Fibroblast of skin of left biceps (primary cell): Measurements from ENCODE around the gene SLC47A1.
A peak's percentile ranks its signal among the peaks of the same experiment; 100 is the strongest.
"Not testable (repeated sequence)": the region's sequence is repeated elsewhere in the genome, so short reads cannot be mapped to it uniquely, and the experiment has no call there.

ENCODE experiments used
- DNase-seq, 2 experiments: peaks; one replicate each; pipeline ENCODE4 v3.0.0-alpha.2; 2013; ENCODE audit warnings: low read depth in 2 of 2

Gene SLC47A1, protein sequence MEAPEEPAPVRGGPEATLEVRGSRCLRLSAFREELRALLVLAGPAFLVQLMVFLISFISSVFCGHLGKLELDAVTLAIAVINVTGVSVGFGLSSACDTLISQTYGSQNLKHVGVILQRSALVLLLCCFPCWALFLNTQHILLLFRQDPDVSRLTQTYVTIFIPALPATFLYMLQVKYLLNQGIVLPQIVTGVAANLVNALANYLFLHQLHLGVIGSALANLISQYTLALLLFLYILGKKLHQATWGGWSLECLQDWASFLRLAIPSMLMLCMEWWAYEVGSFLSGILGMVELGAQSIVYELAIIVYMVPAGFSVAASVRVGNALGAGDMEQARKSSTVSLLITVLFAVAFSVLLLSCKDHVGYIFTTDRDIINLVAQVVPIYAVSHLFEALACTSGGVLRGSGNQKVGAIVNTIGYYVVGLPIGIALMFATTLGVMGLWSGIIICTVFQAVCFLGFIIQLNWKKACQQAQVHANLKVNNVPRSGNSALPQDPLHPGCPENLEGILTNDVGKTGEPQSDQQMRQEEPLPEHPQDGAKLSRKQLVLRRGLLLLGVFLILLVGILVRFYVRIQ

DNA sequence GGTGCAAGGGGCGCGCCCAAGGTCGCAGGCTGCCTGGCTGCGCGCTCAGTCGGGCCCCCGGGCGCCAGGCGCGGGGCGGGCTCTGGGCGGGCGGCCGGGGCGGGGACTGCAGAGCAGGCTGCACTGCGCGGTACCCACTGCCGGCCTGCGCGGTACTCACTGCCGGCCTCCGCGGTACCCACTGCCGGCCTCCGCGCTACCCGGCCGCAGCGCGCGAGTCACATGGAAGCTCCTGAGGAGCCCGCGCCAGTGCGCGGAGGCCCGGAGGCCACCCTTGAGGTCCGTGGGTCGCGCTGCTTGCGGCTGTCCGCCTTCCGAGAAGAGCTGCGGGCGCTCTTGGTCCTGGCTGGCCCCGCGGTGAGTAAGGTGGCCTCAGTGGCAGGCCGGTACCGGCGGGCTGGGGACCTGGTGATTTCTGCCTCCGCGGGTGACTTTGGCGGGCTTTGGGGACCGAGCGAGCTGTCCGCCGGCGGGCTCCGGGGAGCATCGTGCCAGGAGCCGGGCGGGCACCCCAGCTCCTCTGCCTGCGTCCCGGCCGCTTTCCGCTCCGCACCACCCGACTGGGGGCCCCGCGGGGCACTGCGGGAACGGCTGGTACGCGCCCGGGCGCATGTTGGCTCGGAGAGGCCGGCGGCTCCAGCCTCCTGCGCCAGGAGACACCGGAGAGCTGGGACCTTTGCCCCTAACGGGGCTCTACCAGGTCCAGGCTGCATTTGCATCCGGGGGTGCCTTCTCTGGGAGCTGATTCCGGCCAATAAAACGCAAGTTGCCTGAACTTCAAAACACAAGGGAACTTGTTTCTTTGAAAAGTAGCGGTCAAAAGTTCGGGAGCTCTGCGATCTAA lies at the start of gene SLC47A1:
Gene SLC47A1 (plus strand): TSS at position 137 of the 844 bp plus-strand sequence. CDS start 86 bp downstream, at position 223.
- no peak for DNase-seq

DNA sequence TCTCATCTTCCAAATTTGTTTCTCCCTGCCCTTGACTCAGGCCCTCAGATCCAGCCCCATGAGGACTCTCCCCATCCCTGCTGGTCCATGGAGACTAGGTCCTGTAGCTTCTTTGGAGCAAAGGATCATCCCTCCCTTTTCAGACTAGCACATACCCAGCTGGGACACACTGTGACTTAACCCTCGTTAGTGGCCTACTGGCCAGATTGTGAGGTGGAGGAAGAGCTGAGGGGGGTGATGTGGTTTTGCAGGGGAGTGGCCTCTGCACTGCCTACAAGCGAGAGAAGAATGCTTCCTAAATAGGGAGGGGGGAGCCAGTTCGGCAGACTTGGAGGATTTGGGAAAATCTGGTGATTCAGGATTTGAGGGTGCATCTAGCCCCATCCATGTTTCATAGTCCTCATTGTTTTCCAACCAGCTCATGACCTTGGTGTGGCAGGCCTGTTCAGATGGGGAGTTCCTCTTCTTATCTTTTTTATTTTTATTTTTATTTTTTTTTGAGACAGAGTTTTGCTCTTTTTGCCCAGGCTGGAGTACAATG lies 47.8 kb upstream of the SLC47A1 start:
- no peak for DNase-seq

DNA sequence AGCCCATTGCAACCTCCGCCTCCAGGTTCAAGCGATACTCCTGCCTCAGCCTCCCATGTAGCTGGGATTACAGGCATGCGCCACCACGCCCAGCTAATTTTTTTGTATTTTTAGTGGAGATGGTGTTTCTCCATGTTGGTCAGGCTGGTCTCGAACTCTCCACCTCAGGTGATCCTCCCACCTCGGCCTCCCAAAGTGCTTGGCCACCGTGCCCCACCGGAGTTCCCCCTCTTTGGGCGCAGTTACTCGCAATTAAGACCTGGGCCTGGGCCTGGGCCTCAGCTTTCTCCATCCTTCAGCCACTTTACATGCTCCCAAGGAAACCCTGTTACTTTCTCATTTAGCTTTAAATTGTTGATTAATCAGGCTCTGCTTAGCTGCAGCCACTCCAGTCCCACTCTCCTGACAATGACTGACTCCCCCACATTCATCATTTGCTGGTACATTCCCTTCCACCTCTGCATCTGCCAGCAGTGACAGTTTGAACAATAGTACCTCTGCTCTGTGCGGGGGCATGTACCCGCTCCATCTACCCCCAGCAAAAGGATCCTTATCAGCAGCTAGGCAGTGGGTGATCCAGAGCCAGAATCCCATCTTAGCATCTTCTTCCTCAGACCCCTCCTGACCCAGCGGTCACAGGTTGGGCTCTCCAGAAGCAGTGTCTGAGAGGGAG lies 47.2 kb upstream of the SLC47A1 start:
- no peak for DNase-seq

DNA sequence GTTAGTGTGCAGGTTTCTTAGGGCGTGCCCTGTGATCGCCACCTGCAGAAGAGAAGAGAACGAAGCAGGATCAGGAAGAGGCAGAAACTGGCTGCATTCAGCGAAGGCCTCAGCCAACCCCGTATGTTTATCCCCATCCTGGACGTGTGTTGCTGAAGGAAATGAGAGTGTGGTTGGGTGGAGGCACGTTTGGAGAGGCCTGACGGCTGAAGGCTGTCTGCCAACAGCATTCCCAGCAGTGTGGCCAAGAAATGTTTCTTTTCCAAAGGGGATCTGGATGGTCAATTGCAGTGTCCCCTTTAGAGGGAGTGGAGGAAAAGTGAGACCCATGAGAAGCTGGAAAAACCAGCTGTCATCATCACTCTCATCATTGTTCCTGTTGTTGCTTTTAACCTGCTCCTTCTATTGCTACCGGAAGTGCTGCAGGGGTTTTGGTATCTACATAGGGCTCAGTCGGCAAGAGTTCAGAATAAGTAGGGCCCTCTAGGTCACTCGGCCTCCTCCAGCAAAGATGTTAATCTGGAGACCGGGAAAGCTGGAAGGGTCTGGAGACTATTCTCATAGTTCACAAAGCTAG lies 46.5 kb upstream of the SLC47A1 start:
- DNase-seq, result no peak

DNA sequence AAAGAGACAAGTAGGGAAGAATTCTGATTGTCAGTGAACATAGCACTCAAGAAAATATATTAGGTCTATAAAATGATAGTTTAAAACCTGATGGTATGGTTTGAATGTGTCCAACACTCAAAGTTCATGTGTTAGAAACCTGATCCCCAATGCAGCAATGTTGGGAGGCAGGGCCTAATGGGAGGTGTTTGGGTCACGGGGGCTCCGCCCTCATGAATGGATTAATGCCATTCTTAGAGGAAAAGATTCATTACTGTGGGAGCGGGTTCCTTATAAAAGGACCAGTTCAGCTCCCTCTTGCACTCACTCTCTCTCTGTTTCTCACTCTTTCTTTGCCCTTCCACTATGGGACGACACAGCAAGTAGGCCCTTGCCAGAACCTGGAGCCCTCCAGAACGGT lies 41.5 kb upstream of the SLC47A1 start:
- DNase-seq, result no peak

DNA sequence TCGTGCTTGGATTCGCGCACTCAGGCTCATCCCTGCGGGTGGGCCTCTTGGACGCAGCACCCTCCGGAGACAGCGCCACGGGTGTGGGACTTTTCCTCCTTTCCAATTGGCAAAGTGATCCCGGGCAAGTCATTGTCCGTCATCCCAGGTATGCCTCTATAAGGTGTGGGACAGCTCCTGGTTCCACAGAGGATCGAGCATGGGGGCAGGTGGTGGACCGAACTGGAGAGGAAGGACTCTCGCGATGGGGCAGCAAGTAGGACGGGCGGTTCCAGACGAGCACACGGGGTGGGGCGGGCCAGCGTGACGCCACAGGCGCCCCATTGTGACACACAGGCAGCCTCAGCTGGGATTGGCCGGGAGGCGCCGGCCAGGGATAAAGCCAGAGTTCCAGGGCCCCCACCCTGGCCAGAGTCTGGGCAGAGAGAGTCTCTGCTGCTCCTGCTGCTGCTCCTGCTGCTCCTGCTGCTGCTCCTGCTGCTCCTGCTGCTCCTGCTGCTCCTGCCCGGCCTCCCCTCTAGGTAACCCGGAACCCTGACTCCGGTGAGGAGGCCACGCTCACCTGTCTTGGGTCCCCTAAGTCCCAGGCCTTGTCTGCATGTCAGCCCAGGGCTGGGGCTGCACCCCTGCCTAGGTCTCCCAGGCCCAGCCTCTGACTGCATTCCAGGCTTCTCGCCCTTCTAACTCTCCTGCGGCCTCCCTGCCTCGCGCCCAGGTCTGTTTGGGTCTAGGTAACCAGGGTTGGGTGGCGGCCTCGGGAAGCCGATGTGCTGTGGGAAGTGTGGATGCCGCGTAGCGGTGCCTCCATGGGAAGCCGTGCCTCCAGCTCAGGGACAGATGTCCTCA lies 38.5 kb upstream of the SLC47A1 start:
- DNase-seq, result no peak

DNA sequence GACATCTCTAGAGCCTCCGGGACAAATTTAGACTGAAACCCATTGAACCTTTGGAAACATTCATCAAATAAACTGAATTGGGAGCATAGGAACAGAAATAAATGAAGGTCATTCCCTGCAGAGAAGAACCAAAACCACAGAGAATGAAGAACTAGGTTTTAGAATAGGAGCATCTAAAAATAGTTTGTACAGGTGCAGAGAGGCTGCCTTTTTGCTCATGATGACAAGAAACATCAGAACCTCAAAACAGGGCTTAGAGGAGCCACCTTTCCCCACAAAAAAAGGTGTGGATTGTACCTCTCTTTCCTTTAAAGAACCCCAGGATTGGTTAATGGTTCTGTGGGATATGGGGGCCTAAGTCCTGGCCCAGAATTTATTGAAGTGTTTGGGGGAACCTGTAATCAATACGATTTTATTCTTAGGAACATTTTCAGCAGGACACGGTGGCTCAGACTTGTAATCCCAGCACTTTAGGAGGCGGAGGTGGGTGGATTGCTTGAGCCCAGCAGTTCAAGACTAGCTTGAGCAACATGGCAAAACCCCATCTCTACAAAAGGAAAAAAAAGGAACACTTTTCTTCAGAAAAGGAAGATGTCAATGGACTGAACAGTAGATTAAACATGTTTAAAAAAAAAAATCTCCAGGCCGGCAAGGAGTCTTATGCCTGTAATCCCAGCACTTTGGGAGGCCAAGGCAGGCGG lies 37.7 kb upstream of the SLC47A1 start:
- no peak for DNase-seq

DNA sequence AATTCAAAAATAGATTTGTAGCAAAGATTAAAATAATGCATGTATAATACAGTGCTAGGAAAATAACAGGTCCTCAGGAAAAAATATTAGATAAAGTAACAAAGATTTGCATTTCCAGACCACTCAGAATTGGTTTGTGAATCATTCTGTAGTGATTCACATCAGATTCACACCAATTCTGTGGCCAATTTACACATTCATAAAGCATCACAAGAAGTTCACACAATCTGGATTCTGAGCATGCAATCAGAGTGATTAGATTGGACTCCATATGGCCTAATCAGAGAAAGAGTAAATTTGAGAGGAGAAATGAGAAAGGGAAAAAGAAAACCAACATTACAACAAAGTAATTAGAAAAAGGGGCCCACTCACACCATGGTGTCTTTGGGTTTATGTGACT lies 36.0 kb upstream of the SLC47A1 start:
- DNase-seq, result no peak

DNA sequence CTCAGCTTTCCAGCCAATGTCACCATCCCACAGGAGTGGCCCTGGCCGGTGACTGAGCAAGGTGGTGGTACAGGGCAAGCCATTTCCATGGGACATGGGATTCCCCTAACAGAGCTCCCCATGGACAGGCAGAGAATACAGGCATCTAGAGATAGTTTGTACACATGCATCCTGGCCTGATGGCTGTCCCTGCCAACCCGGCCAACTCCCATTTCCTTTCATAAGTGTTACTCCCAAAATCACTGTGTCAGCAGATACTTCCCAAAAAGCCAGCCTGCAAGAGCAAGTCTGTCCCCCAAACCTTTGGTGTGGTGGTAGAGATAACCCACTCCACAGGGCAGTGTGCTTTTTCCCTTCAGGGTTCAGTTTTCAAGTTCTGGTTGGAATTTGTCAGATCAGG lies 32.4 kb upstream of the SLC47A1 start:
- no peak for DNase-seq

DNA sequence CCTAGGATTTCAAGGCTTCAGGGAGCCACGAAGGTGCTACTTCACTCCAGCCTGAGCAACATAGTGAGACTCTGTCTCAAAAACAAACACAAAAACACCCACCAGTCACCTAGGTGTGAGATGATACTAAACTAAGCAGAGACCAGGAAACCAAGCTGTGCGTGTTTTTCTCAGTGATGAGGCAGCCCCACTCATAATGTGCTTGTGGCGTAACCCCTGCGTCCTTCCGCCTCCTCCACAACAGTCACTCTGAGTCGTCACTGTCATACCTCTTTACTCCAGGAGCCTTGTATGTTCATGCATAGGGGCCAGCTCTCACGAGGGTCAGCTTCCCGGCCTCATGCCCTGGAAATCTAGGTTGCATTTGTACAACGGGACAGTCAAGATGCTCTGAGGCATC lies 31.1 kb upstream of the SLC47A1 start:
- no peak for DNase-seq

DNA sequence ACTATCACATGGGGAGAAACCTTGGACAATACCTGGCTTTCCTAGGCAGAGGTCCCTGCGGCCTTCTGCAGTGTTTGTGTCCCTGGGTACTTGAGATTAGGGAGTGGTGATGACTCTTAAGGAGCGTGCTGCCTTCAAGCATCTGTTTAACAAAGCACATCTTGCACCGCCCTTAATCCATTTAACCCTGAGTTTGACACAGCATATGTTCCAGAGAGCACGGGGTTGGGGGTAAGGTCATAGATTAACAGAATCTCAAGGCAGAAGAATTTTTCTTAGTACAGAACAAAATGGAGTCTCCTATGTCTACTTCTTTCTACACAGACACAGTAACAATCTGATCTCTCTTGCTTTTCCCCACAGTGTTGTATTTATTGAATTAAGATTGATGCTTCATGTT lies 28.1 kb upstream of the SLC47A1 start:
- DNase-seq, result not testable (repeated sequence)

DNA sequence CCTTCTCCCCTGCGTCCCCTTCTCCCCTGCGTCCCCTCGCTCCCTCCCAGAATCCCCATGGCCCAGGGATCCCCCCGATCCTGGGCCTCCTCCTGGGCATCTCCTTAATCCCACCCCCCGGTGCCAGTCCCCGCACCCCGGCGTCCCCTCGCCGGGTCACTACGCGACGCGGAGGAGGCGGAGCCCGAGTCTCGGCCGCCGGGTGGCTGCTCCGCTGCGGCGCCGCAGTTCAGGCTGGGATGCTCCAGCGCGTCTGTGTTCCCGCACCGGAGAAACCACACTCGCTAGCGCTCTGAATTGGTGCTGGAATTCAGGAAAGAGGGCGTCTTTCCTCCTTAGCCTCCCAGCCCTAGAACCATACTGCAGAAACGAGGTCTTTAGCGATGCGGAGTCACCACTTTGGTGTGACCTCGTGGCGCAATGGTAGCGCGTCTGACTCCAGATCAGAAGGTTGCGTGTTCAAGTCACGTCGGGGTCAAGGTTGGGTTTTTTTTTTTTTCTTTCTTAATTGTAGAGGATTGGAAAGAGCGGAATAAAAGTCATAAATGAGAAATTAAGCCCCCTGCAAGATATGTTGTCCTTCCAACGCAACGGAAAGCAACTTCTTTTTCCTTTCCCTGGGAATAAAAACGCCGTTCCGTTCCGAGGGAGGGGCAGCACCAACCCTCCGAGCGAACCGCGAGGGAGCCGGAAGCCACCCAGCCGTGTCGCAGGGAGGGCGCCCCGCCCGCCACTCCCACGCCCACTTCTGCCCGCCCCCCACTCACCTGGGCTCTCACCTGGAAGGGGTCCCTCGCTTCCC lies 25.7 kb upstream of the SLC47A1 start:
- peak; percentile 87 to 88 for DNase-seq

DNA sequence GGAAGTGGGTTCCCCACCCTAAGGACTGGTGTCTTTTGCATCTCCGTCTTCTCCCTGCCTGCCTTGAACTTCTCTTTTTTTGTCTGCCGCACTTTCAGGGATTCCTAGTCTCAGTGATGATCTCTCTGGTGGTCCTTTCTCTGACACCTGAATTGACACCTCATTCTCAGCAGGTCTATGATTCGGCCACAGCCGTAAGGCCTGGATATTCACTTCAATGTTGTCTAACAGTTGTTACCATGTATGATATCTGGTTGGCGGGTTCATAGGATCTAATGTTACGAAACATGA lies 25.1 kb upstream of the SLC47A1 start:
- no peak for DNase-seq

DNA sequence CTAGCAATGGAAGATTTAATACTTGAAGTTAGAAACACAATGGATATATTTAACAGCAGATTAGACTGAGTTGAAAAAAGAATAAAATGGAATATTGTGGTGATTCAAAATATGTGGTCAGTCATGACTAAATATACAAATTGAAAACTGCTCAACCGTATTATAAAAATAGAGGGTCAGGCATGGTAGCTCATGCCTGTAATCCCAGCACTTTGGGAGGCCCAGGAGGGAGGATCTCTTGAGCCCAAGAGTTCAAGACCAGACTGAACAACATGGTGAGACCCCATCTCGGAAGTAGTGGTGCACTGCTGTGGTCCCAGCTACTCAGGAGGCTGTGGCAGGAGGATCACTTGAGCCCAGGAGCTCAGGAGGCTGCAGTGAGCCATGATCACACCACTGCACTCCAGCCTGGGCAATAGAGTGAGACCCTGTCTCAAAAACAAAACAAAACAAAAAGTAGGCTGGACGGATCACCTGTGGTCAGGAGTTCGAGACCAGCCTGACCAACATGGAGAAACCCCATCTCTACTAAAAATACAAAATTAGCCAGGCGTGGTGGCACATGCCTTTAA lies 24.3 kb upstream of the SLC47A1 start:
- DNase-seq, result not testable (repeated sequence)

DNA sequence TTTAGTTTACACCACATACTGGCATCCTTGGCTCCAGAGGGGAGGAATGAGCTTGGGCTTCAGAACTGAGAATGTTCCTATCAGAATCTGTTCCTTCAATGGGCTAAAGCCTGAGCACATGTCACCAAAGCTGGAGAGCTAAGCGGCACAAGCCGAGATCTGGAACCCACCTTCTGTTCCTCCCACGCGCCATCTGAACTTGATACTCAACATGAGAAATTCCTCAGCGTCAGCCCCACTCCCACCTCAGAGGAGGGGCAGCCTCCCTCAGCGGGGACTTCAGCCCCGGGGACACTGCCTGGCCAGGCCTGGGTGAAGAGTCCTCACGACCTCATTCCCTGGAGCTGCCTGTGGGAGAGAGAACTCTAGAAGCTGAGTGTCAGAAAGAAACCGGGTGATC lies 22.8 kb upstream of the SLC47A1 start:
- DNase-seq, result no peak

DNA sequence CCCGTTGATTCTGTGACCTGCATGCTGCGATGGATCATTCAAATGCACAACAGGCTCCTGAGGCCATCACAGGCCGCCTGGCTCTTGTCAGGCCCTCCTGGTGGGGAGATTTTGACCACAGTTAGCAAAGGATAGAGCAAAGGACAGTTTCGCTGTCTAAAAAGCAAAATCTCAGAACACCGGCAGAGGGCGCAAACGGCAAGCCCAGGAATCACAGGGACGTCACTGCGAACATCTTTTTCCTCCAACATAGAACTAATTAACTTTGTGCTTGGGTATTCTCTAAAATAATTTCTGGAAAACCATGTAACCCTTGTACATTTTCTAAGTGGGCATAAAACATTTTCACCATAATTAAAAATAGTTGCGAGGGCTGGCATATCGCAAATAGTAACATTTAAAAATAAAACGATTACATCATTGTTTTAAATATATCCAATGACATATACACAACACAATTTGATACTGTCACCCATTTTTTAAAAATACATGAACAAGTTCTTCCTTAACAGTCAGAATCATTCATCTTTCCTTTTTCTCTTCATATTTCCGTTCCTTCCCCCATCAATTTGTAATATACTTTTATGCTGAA lies 19.7 kb upstream of the SLC47A1 start:
- peak in 1 of 2 experiments; percentile 16 for DNase-seq

DNA sequence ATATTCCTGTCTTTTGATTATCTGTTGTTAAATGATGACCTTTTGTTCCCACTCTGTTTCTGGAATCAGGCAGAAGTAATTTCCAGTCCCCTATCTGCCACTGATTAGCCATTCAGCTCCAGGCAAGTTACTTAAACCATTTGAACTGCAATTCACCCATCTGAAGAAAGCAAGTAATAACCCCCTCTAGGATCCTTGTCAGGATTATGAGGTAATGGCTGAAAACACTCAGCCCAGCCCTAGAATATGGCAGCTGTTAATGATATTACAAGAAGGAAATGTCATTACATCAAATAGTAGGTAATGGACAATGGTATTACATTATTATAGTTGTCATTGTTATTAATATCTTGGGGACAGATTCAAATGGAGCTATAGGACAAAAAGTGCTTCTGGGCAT lies 16.0 kb upstream of the SLC47A1 start:
- no peak for DNase-seq
